GM12801 (cell line): ENCODE data around the gene APOF.

Experiments
- TF ChIP-seq, protein P1 (sequence below): IDR thresholded peaks from one replicate; pipeline ENCODE4 v1.5.1; 2011; ENCODE audit warnings: control low read depth; ENCODE audit not compliant: insufficient read length; ENCODE audit errors: extremely low read depth

APOF gene

DNA sequence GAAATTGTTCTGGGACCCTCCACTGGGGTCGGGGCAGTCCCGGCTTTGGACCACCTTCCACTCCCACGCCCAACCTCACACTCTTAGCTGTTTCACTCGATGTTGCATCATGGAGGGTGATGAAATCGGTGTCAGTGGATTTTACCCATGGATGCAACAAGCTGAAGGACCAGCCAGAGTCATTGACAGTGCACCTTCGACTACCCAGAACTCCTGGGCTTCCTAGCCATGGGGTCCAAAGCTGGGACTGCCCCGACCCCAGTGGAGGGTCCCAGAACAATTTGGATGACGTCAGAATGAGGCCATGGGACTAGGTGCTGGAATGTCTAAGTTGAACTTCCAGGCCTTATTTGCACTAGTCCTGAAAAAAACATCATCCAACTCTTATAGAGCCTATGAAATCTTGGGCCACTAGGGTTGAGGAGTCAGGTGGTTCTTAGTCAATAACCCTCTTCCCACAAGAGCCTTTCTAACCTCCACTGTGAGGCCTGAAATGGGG, 24.9 kb downstream of the APOF start:
- TF ChIP-seq, protein P1, sequence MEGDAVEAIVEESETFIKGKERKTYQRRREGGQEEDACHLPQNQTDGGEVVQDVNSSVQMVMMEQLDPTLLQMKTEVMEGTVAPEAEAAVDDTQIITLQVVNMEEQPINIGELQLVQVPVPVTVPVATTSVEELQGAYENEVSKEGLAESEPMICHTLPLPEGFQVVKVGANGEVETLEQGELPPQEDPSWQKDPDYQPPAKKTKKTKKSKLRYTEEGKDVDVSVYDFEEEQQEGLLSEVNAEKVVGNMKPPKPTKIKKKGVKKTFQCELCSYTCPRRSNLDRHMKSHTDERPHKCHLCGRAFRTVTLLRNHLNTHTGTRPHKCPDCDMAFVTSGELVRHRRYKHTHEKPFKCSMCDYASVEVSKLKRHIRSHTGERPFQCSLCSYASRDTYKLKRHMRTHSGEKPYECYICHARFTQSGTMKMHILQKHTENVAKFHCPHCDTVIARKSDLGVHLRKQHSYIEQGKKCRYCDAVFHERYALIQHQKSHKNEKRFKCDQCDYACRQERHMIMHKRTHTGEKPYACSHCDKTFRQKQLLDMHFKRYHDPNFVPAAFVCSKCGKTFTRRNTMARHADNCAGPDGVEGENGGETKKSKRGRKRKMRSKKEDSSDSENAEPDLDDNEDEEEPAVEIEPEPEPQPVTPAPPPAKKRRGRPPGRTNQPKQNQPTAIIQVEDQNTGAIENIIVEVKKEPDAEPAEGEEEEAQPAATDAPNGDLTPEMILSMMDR, result no peak

DNA sequence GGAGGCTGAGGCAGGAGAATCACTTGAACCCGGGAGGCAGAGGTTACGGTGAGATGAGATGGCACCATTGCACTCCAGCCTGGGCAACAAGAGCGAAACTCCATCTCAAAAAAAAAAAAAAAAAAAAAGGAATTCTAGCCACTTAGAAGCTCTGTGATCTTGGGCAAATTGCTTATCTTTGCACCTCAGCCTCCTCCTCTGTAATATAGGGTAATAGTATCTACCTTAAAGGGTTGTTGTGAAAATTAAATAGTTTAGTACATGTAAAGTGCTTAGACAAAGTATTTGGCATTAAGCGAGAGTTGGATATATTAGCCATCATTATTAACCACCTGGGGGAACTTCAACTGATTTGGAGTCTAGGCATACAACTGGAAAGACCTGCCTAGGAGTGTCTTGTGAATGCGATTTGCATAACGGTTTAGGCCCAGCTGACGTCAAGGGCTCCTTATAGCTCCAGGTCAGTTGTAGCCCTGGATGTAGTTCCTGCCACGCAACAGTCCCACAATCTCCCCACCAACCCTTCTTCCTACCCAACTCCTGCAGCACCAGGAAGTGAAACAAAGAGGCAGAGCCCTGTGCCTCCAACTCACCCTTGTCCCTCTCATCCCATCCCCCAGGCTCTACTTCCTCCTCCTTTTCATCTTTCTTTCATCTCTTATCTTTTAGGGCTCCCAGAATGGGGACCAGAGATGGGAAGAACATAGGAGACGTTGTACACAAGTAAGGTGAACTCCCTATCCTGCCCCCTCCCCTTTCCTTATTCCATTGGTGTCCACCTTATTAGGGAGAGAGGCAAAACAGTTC, 26.1 kb downstream of the APOF start:
- TF ChIP-seq, protein P1, result no peak

DNA sequence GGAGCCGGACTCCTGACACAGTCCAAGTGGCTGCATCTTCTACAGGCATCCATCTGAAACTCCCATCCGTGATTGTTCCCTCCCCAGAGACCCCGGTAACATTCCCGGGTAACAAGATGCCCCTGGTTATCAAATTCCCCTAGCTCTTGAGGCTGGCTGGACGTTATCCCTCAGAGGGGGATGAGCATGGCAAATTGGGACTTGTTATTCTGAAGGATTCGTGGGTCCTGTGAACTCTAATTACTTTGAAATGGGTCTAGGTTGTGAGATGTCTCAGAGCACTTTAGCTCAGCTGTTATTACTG, 28.2 kb downstream of the APOF start:
- TF ChIP-seq, protein P1, result no peak

DNA sequence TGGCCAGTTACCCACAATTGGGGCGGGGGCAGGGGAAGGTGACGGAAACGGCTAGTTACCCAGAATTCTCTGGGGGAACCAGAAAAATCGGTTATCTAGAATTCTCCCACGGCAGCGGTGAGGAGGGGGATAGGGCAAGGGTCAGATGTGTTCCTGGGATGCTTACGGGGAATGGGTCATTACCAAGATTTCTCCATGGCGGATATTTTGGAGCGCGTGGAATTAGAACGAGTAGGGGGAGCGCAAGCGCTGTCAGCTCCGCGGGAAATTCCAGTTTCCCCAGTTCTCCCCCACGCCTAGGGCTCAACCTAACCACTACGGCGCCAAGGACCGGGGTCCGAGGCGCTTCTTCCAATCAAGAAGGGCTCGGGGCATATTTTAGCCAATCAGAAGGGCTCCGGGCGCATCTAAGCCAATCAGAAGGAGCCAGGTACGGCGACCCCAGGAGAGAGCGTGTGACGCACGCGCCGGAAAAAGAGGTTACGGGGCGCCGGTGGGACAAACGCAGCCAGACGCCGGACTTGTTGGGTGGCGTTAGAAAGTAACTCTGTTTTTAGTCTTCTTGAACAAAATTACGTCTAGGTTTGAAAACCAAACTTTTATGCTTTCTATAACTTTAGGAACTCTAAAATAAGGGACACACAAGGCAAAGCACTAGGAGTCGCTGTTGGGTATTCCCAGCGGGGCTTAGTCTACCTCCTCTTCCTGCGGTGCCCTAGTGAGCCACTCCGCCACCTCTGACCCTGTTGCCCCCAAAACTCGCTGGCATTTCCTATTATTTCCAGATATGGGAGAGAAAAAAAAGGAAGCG, 28.8 kb downstream of the APOF start, which contains the start of gene PAN2:
PAN2 (minus strand) TSS at position 322 of the 811 bp plus-strand sequence. CDS start 906 bp downstream, outside the sequence.
- TF ChIP-seq, protein P1, result no peak

DNA sequence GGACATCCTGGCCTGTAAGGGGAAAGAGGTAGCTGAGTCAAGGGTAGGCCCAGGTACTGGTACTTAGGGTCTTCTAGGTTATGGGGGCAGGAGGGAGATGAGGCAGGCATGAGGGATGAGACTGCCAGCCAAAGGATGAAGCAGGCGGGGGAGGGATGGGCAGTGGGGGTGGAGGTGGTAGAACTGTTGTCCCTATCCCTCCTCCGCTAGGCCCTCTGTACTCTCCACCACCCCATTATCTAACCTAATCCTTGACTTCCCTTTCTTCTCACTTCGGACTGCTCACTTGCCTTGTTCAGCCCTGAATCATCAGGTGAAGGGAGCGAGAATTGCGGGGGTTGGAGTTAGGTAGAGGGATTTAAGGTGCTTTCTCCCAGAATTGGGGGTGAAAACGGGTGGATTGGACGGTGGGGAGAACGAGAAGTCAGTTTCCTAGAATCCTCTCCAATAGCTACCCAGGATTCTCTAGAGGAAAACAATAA, 29.4 kb downstream of the APOF start:
- TF ChIP-seq, protein P1, result no peak

DNA sequence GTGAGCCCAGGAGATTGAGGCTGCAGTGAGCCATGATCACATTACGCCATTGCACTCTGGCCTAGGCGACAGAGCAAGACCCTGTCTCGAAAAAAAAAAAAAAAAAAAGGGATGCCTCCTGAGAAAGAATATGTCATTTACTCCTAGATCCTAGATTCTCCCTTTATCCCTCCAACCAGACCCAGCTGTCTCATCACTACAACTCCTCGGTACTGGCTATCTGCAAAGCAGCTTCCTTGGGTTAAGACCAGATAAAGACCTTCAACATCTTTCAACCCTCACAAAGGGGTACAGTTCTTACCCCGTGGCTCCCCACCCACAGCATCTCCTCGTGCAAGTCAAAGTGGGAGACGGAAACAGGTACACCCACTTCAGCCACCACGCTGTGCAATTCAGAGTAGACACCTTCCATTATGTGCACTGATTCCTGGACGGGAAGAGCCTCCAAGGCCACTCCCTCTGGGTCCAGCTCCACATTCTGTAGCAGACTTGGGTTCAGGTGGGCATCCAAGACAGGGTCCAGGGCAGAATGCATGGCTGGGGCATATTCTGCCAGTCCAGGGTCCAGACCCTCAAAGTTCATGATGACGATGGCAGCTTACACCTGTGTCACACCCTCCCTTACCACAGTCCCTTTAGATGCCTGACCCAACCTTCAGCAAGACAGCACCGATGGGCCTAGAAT, 30.0 kb downstream of the APOF start:
- TF ChIP-seq, protein P1, result no peak
